ENCODE data around the gene MAG. TPM values are rescaled to one million over a fixed set of nuclear protein-coding genes. Genes with fewer than 3 reads are reported as not detected.
A peak's percentile ranks its signal among the peaks of the same experiment; 100 is the strongest.

Gene MAG
- polyA plus RNA-seq, 3 donors = not detected

DNA sequence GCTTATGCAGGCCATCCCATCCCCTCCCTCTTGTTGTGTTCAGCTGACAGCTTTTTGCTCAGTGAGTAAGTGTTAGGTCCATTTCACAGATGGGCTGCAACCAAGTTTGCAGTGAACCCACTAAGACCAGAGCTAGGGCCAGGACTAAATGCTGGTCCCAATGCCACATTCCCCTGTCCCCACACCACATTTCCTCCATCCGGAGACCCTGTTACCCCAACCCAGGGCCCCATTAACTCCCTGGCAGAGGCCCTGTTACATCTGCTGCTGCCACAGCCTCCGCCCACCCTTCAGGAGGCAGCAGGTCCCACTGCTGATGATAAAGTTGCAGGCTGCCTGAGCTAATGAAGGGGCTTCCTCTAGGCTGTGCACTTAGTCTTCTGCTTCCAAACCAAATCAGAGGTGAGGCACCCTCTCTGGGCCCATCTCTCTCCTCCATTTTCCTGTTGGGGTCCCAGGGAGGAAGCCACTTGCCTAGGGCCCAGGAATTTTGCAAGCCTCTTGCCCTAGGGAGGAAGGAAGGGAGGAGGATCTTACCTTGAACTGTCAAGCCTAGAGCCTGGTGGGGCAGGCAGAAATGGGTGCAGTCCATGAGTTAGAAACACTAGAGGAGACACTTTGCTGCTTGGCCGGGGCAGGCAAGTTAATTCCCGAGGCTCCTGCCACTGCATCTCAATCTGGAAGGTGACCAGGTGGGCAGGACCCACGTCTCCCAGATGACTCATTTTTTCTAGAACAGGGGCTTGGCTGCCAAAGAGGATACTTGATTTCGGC, 26.6 kb upstream of the MAG start:
- Histone ChIP-seq H3K9ac (ENCODE audit: insufficient read depth, low read length, poor library complexity, severe bottlenecking) (no peak overlapping the region), H3K4me3 (replicated peaks in 1 of 3; ENCODE audit: low read depth in 2 of 3, low read length in 3 of 3) (no peak overlapping the region), H4K20me1 (ENCODE audit: insufficient read depth, low read length) (peaks cover 6% of the 10 kb centered on the region), H3K36me3 (replicated peaks in 1 of 2; ENCODE audit: control insufficient read depth in 1 of 2, insufficient read depth in 2 of 2, low read length in 2 of 2) (peaks cover under 1 to 4% of the 10 kb centered on the region in 2 donors), H3K27me3 (ENCODE audit: control insufficient read depth in 2 of 2, insufficient read depth in 2 of 2, low read length in 2 of 2) (peaks cover 0 to 10% of the 10 kb centered on the region in 2 donors), H3K79me2 (ENCODE audit: insufficient read depth, low read length) (peaks cover 18% of the 10 kb centered on the region), H3K9me3 (replicated peaks in 1 of 2; ENCODE audit: control insufficient read depth in 1 of 2, insufficient read depth in 1 of 2, low read length in 2 of 2) (no peaks in the 10 kb centered on the region), H2AFZ (ENCODE audit: insufficient read depth, low read depth, low read length, poor library complexity, severe bottlenecking) (no peak overlapping the region), H3K4me1 (ENCODE audit: control insufficient read depth in 1 of 2, insufficient read depth in 2 of 2, low read length in 2 of 2) (peaks cover 40 to 48% of the 10 kb centered on the region in 2 donors), H3K27ac (ENCODE audit: low read depth in 1 of 2, low read length in 2 of 2) (no peak overlapping the region), H3K4me2 (replicated peaks; ENCODE audit: extremely low read depth, low read length, poor library complexity, severe bottlenecking) (no peak overlapping the region)
- peaks cover 7 to 8% of the 10 kb centered on the region in 2 donors for H3K36me3 Mint-ChIP-seq
- 70% methylated on average over 6 of the region's 6 CpGs for WGBS (ENCODE audit: insufficient coverage)
- peak overlapping the region in 6 of 7 donors; percentile 25 to 73 (median 50) for H3K27ac Mint-ChIP-seq
- intact Hi-C loops (cut with micrococcal nuclease) = loop anchor here in 1 of 2 donors (5.0 to 10.0 kb wide), 3 partner anchors 43 to 123 kb away; partner anchors contain the start of gene FXYD7
- peak overlapping the region; percentile 26 to 42 for H3K4me3 Mint-ChIP-seq
- DNase-seq = no peak
- peaks cover 5 to 20% (median 14%) of the 10 kb centered on the region in 3 donors for H3K27me3 Mint-ChIP-seq (ENCODE audit: low read depth in 3 of 3)
- TF ChIP-seq, protein P1, sequence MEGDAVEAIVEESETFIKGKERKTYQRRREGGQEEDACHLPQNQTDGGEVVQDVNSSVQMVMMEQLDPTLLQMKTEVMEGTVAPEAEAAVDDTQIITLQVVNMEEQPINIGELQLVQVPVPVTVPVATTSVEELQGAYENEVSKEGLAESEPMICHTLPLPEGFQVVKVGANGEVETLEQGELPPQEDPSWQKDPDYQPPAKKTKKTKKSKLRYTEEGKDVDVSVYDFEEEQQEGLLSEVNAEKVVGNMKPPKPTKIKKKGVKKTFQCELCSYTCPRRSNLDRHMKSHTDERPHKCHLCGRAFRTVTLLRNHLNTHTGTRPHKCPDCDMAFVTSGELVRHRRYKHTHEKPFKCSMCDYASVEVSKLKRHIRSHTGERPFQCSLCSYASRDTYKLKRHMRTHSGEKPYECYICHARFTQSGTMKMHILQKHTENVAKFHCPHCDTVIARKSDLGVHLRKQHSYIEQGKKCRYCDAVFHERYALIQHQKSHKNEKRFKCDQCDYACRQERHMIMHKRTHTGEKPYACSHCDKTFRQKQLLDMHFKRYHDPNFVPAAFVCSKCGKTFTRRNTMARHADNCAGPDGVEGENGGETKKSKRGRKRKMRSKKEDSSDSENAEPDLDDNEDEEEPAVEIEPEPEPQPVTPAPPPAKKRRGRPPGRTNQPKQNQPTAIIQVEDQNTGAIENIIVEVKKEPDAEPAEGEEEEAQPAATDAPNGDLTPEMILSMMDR (IDR thresholded peaks at IDR 0.05) = no peak
- peaks cover 0 to 2% (median 0%) of the 10 kb centered on the region in 7 donors for H3K9me3 Mint-ChIP-seq
- peaks cover 33% of the 10 kb centered on the region for H3K4me1 Mint-ChIP-seq

- intact Hi-C loops (cut with micrococcal nuclease) = loop anchor here in 1 of 2 donors (5.0 to 10.0 kb wide), 3 partner anchors 44 to 124 kb away; partner anchors contain the start of gene FXYD7
- Histone ChIP-seq H3K9me3 (replicated peaks in 1 of 2; ENCODE audit: control insufficient read depth in 1 of 2, insufficient read depth in 1 of 2, low read length in 2 of 2) (no peaks in the 10 kb centered on the region), H3K9ac (ENCODE audit: insufficient read depth, low read length, poor library complexity, severe bottlenecking) (no peak overlapping the region), H3K79me2 (ENCODE audit: insufficient read depth, low read length) (peaks cover 22% of the 10 kb centered on the region), H2AFZ (ENCODE audit: insufficient read depth, low read depth, low read length, poor library complexity, severe bottlenecking) (no peak overlapping the region), H3K27me3 (ENCODE audit: control insufficient read depth in 2 of 2, insufficient read depth in 2 of 2, low read length in 2 of 2) (peaks cover 0 to 10% of the 10 kb centered on the region in 2 donors), H3K4me3 (replicated peaks in 1 of 3; ENCODE audit: low read depth in 2 of 3, low read length in 3 of 3) (no peak overlapping the region), H3K4me2 (replicated peaks; ENCODE audit: extremely low read depth, low read length, poor library complexity, severe bottlenecking) (no peak overlapping the region), H3K27ac (ENCODE audit: low read depth in 1 of 2, low read length in 2 of 2) (no peak overlapping the region), H3K36me3 (replicated peaks in 1 of 2; ENCODE audit: control insufficient read depth in 1 of 2, insufficient read depth in 2 of 2, low read length in 2 of 2) (peaks cover 7 to 11% of the 10 kb centered on the region in 2 donors), H4K20me1 (ENCODE audit: insufficient read depth, low read length) (peaks cover 10% of the 10 kb centered on the region), H3K4me1 (ENCODE audit: control insufficient read depth in 1 of 2, insufficient read depth in 2 of 2, low read length in 2 of 2) (peaks cover 43 to 53% of the 10 kb centered on the region in 2 donors)
- peak overlapping the region; percentile 42 to 68 for H3K4me3 Mint-ChIP-seq
- WGBS (ENCODE audit: insufficient coverage) = 97% methylated on average over 8 of the region's 10 CpGs
- peaks cover 5 to 20% (median 14%) of the 10 kb centered on the region in 3 donors for H3K27me3 Mint-ChIP-seq (ENCODE audit: low read depth in 3 of 3)
- no peak for DNase-seq
- H3K27ac Mint-ChIP-seq = peak overlapping the region in 2 of 7 donors; percentile 6 to 73
- TF ChIP-seq, protein P1 (IDR thresholded peaks at IDR 0.05) = no peak
- H3K36me3 Mint-ChIP-seq = peaks cover 14 to 15% of the 10 kb centered on the region in 2 donors
- peaks cover 37% of the 10 kb centered on the region for H3K4me1 Mint-ChIP-seq
- H3K9me3 Mint-ChIP-seq = peaks cover 0 to 2% (median 0%) of the 10 kb centered on the region in 7 donors
Measured at GRCh38 chr19:35265900-35266519, 26.0 kb upstream of the MAG start.

All from CD14-positive monocyte (primary cell).